HG02981 (cell line): ENCODE results near the gene ATP10A.

Source experiments
- ATAC-seq: cut with Tn5 transposase; IDR thresholded peaks from one replicate; pipeline ENCODE4 v1.9.1; 2021; ENCODE audit warnings: mild to moderate bottlenecking, moderate library complexity; ENCODE audit not compliant: unreplicated experiment

The ATP10A gene

DNA sequence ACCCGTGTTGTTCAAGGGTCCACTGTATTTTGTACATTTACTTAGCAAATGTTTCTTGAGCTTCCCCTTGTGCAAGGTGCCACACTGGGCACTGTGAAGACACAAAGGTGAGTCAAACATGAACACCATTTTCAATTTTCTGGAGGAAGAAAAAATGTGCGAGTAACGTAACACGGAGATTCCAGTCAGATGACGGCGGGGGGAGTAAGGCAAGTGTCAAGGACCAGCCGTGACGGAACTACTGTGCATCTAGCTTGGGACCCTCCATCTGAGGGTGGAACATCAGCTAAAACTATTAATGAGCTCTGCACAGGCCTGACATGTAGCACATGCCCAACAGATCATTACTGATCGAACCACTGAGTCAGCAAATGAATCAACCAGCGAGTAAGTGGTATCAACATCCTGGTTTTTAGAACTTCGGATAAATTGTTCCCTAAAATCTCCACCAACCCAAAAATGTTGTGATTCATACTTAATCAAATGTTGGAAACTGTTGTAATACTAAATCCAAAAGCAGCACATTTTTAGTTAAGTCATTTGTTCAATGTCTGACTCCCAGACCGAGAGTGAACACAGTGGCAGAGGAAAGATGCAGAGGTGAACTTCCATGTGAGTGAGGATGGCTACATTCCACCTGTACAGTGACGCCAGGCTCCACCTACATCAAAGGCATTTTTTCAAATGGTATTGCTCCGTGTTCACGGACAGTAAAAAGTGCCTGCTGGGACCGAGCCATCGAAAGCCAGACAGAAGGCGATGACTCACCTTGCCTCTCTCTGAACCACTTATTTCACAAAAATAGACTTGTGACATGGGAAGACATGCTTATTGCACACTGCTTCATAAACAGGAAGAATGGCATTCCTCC lies 172.2 kb downstream of the ATP10A start:
- no peak for ATAC-seq

DNA sequence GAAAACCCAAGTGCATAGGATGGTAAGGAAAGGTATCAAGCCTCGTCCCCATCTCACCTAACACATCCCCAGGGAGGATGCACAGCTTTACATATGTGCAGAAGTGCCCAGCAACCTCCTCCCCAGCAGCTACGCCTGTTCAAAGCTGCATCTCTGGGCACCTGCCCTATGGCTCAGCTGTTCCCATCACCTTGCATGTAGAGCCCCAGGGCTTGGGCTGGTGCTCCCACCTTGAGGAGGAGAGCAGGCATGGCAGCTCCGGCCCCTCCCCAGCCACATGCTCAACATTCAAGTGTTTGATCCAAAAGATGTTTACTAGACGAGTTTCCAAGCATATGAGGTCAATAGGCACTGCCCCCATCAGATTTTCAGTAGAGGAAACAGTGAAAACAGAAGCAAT lies 173.5 kb downstream of the ATP10A start:
- no peak for ATAC-seq

DNA sequence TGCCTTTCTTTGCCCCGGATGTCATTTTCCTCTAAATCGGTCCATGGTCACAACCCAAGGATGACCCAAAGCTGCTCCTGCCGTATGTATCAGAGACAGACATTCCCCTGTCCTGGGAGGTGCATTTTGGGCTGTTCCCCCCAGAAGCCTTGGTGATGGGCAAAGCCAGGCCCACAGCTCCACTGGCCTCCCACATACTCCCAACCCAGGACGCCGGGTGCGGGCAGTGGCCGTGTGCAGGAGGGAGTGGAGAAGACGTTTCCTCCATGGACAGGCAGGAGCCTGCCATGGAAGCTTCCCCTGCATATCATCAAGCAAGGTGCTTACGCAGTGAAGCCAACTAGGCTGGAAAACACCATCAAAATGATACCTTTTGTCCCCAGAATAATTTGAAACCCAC lies 175.0 kb downstream of the ATP10A start:
- no peak for ATAC-seq

DNA sequence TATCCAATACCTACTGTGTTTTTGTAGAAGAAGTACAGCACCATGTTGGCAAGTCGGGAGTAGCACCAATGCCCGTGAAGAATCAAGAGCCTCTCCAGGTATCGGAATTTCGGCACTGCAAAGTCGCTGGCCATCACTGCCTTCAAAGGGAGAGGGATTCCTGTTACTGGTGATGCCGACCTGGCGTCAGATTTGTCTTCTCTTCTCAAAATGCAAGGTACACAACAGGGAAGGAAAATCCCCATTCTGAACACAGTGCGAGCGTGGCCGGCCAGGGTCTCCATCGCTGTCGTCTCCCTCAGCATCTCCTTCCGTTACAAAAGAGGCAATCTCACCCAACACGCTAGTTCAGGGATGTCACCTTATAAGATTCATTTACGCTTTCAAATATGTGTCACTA lies 175.4 kb downstream of the ATP10A start:
- no peak for ATAC-seq

DNA sequence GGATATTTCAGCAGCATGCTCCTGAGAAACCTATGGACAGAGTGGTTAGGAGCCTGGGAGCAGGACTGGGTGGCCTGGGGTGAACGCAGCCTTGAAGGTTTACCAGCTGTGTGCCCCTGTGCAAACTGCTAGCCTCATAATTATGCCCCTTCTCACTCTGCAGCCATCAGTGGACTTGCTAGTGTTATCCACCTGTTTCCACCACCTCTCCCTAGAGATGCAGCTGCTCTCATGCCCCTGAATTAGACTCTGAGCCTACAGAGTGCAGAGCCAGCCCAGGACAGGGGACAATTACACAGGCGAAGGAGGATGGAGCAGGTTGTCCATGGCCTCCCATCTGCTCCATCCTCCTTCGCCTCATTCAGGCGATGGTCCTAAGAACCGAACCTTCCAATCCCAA lies 175.9 kb downstream of the ATP10A start:
- ATAC-seq, result no peak

DNA sequence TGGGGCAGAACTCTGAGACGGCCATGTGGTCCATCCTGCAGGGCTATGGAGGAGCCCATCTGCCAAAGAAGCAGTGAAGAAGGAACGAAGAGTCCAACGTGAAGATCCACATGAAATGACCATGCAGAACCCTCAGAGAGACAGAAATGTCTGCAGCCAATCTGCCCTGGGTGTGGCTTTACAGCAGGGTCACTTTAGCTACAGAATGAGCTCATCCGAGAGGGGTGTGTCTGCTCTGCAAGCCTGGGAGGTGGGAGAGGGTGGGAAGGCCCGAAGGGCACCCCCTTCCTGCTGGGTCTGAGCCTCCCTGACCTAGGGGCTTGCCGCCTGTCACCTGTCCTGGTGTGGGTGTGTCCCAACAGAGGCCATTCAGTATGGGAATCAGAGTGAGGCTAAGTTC lies 176.3 kb downstream of the ATP10A start:
- no peak for ATAC-seq

DNA sequence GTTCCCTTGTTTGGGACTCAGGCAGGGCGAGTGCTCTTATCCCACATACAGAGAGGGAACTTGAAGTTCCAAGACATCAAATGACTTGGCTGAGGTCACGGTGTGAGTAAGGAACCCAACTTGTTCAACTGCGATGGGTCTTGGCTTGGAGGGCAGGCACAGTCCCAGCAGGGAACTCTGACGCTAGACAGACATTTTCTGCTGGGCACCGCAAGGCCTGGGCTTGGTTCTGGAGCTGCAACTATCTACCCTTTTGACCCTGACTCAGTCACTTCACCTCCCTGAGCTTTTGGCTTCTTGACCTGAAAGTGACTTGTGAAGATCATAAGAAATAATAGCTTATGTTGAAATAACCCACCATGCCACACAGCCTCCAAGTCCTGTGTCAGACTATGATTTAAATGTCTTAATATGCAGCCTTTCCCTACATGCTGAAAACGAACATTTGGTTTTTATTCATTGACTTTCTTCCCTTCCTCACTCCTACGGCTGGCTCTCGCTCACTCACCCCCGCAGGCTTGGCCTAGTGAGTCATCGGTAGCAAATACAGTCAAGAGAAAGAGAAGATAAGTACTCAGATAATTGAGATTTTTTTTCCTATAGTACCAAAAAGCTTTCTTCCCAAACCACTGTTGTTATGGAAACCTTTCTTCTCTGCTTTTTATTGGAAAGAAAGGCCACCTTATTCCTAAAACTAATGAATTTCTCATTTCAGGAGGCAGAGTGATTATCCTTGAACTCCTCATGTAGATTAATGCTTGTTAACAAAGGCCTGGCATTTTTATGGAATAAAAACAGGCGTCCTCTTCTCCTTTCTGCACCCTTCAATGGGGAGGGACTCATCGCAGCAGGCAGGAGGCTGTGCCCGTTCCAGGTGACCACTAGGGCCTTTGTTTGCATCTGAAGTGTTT lies 178.4 kb downstream of the ATP10A start:
- no peak for ATAC-seq

DNA sequence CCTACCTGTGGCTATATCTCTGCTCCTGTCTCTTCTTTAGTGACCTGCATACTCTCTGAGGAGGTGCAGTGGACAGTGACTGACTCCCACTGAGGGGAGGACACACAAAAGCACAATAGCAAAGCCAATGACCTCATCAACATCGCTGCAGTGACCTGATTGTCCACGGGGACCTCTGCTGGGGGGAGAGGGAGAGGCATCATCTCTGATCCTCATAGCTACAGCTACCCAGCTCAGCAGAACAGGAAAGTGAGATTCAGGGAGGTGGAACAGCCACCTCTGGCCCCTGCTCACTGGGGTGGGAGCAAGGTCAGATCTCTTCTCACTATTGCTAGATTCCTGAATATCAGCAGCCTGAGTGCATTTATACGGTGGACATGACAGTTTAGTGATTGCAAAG lies 179.2 kb downstream of the ATP10A start:
- no peak for ATAC-seq

DNA sequence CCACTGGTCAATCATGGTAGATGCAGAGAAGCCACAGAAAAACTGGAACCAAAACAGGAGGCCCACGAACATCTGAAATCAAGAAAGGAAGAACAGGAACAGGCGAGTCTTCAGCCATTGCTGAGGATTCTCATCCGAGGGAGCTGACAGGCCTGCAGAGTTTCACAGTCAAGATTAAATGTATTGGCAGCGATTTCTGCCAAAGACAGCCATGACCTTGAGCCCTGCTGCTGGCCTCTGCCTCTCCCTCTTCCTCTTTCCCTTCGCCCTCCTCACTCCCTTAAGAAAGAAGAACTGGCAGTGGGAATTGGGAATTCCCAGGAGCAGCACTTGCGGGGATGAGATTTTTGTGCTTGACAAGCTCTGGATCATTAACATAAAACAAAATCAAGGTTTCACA lies 179.7 kb downstream of the ATP10A start:
- no peak for ATAC-seq

DNA sequence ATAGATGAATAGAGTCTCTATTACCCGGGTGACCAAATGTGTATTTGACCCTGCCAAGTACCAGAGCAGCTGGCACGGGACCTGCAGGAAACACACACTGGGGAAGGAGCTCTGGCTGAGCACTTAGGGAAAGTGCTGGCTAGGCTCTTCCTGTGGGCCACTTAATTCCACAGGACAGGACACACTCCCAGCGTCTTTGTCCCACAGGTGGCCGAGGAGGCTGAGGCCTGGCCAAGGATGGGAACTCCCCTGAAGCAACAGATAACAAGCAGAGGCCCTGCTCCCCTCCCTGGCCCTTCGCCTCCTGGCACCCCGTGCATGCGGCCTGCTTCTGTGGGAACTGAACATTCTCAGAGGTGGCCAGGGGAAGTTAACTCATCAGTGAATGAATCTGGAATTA lies 180.8 kb downstream of the ATP10A start:
- ATAC-seq, result no peak

DNA sequence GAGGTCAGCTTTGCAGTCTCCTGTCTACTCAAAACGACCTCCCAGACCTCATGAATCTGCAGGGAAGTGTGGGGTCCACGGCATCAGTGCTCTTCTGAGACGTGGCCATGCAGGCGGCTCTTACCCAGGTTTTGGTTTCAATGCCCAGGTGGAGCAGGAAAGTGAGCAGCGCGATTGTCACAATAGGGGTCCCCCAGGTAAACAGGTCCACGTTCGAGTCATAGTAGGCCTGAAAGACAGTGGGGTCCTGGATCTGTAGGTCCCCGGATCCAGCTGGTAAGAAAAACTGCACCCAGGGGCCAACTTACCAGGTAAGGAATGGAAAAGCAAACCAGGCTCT lies 182.5 kb downstream of the ATP10A start:
- ATAC-seq, result no peak

DNA sequence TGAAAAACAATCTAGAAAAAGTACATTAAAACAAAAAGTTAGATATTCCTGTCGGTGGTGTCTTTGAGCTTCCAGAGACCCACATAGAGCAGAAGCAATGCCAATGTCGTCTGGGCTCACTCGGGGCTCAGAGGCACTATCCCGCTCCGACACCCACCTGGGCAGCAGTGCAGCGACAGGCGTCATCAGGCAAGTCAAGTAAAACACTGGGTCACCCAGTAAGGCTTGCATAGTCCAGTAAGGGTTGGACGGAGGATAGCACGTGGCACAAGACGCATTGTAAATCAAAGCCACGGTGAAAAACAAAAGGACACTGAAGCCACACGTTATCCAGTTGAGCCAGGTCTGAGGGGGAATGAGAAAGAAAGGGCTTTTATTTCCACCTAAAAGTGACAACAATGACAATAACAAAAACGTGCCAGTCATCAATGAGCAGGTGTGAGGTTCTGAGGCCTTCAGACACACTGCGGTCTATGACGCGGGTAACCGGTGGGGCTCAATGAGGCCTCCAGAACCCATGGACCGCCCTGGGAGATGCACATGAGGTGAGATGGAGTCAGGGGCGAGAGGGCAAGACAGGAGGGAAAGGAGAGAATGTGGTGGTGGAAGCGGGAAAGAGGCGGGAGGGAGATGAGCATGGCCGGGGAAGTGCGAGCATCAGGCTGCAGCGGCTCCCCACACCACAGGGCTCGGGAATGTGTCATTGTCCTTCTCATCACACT lies 183.0 kb downstream of the ATP10A start:
- ATAC-seq, result no peak

DNA sequence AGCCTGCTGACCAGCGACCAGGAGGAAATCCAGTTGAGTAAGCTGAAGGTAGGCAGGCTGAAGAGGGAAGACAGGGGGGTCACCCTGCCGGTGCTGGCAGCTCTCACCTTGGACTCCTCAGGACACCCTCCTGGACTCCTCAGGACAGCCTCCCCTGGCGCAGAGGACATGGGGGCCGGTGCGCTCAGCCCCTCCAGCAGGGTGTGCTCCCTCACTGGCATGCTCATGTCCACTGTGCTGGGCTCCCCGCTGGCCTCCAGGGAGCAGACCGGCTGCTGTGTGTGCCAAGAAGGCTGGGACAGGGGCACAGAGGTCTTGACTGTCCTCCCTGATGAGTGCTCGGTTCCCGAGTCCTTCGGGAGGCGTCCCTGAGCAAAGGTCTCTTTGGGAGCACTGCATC lies 183.6 kb downstream of the ATP10A start:
- ATAC-seq, result no peak

DNA sequence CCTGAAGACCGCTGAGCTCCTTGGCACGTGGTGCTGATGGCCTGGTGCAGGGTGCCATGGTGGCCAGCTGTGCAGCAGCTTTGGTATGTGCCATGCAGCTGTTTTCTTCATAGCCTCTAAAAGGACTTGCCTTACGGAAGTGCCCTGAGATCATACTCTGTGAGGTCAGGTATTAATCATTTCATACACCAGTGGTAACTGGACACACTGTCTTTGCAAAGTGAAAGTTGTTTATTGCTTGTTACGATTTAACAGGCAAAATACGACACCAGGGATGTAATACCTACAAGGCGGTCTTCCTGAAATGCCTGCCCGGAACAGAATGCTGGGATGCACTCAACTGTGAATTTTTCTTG lies 184.6 kb downstream of the ATP10A start:
- ATAC-seq, result no peak

DNA sequence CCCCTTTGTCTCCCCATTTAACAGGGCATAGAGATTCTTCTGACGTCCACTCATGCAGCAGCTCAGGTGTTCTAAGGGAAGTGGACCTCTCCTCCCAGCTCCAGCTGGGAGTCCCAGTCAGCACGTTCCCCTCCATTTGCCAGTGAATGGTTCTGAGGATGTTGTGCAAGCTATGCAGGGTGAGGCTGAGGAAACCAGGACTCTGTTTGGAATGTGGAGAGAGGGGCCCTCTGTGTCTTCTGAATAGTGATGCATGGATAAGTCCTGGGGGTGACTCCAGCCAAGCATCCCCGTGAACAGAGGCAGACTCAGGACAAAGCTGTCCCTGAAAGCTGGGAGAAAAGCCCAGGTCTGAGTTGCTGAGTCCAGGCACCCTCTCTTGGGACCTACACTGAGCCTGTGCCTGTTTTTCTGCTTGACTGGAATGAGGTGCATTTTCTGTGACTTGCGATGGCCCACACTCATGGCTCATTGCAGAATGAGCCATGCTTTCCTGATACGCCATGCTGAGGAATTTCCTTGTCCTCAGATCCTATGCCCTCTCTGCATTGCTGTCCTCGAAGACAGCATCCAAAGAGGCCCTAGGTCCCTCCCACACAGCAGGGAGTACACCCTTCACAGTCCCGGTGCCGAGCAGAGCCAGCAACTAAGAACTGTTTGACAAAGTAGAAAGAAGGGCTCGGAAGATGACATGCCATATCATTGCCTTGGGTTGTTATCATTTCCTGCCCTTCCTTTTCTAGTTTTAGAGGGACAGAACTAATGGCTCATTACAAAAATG lies 185.2 kb downstream of the ATP10A start:
- no peak for ATAC-seq

DNA sequence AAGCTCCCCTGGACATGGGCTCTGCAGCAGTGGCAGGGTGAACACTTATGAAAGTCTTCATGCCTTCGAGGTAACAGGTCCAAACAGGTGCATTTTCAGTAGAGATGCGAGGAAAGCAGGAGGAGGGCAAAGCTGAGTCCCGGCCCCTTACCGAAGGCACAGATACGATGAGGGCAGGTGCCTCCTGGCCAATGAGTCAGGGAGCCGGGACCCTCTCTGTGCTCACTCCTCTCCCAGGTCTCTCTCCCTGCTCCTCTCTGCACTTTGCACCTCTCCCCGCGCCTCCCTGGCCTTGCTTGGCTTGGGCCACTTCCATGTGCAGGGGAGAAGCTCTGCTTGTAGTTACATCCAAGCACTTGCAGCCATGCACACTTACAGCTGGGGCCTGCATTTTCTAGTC lies 187.1 kb downstream of the ATP10A start:
- no peak for ATAC-seq

DNA sequence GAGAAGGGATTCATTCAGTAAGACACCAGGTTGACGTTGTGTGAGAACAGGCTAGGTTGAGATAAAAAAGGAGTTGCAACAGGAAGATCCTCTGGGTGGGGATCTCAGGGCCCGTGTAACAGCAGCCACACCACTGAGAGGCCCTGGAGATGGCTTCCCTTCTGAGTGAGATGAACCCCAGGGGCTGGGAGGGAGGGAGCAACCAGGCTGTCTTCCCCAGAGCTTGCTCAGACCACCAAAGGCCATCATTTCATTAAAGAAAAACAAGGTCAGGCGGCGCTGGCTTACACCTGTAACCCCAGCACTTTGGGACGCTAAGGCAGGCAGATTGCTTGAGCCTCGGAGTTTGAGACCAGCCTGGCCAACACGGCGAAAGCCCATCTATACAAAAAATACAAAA lies 187.7 kb downstream of the ATP10A start:
- no peak for ATAC-seq

DNA sequence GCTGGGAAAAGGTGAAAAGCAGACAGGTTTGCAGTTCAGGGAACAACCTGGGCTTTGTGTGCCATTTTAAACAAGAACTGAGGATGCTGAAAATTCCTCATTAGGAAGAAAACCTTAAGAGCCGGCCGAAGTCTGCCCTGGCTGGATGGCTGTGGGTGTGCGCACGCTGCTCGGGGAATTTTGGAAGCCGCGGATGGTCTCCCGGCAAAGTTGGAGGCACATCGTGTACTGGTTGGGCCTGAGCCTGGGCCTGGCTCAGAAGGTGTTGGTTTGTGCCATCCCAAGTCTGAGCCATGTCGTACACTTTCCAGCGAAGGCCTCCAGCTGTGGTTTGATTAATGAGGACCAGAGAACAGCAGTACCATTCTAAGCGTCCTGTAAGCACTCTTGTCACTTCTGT lies 188.2 kb downstream of the ATP10A start:
- no peak for ATAC-seq

DNA sequence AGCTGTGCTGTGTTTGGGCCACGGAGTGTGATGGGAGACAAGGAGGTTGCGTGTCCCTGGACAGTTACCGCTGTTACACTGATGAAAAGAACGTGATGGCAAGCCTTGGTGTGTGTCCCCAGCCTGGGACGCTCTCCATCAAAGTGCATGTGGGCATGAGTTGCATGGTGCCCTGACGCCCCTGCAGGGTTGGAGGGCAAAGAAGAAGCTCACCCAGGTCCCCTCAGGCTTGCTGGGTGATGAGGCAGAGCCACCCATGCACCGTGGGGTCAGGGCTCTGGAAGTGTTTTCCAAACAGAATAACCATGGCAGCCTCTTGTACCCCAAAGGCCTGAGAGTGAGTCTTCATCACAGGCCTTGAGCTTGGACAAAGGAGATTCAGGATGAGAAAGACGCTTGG lies 189.2 kb downstream of the ATP10A start:
- no peak for ATAC-seq

DNA sequence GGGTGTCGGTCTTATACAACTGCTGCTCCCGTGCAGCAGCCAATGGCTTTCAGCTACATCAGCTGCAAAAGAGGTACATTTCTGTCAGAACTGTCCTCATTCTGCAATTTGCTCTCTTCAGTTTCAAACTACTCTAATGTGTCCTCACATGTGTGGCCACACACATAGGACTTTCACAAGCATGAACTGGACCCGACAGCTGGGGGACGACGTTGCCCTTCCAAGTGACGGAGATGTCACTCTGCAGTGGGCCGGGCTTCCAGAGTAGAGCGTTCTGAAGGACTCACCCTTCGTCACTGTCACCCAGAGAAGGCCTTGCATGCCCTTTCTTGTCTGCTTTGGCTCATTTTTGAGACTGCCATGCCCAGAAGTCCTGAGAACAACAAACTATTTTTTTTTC lies 189.8 kb downstream of the ATP10A start:
- no peak for ATAC-seq

DNA sequence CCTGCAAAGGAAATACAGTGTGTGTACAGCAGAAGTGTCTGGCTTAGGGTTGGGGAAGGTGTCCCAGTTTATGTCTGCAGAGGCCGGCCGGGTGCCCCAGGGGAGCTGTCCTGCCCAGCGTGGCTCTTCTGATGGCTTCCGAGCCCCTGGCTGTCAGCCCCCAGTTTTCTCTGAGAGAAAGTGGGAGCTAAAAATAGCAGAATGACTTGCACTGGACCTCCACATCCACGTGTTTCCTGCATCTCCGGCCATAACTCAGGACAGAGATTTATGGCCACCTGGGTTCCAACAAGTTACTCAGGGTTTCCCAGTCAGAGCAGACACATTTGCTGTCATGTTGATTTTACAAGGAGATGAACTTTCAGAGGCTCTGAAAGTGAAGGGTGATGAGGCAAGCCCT lies 192.0 kb downstream of the ATP10A start:
- no peak for ATAC-seq
